Astrocyte (in vitro differentiated cells and primary cell): Measurements from ENCODE around the gene APBB1IP. TPM values are rescaled to one million over a fixed set of nuclear protein-coding genes. Genes with fewer than 3 reads are reported as not detected.

Source experiments
- DNase-seq: peaks from one replicate; pipeline ENCODE4 v3.0.0-alpha.2; 2010; ENCODE audit warnings: low read depth
- FAIRE-seq: peaks from 2 replicates; lab custom pipeline; 2011; peaks lifted over from hg19 to GRCh38; lab: Jason Lieb, UNC
- H2AFZ ChIP-seq: 2 replicates; pipeline ENCODE4 v1.6.0; 2012; ENCODE audit warnings: low read depth, low read length, inconsistent platforms
- H3K27ac ChIP-seq: 2 replicates; pipeline ENCODE4 v1.5.1; 2011; ENCODE audit warnings: low read depth, low read length, inconsistent platforms
- H3K27me3 ChIP-seq: 2 replicates; pipeline ENCODE4 v1.6.0; 2011; ENCODE audit warnings: low read length, inconsistent platforms; ENCODE audit not compliant: insufficient read depth
- H3K36me3 ChIP-seq: 2 replicates; pipeline ENCODE4 v1.5.1; 2011; ENCODE audit warnings: low read length, inconsistent platforms; ENCODE audit not compliant: insufficient read depth
- H3K4me1 ChIP-seq: 2 replicates; pipeline ENCODE4 v1.5.1; 2011; ENCODE audit warnings: low read length, inconsistent platforms; ENCODE audit not compliant: insufficient read depth
- H3K4me2 ChIP-seq: 2 replicates; pipeline ENCODE4 v1.6.0; 2012; ENCODE audit warnings: low read length, inconsistent platforms
- H3K4me3 ChIP-seq: 2 replicates; pipeline ENCODE4 v1.5.1; 2011; ENCODE audit warnings: low read depth, mild to moderate bottlenecking, low read length, inconsistent platforms; ENCODE audit not compliant: insufficient read depth
- H3K79me2 ChIP-seq: 2 replicates; pipeline ENCODE4 v1.6.0; 2012; ENCODE audit warnings: mild to moderate bottlenecking, low read length, inconsistent platforms; ENCODE audit not compliant: insufficient read depth
- H3K9ac ChIP-seq: 2 replicates; pipeline ENCODE4 v1.6.0; 2012; ENCODE audit warnings: mild to moderate bottlenecking, low read length, inconsistent platforms
- H3K9me3 ChIP-seq: 2 replicates; pipeline ENCODE4 v1.5.1; 2012; ENCODE audit warnings: low read depth, mild to moderate bottlenecking, low read length, inconsistent platforms; ENCODE audit not compliant: insufficient read depth
- H4K20me1 ChIP-seq: 2 replicates; pipeline ENCODE4 v1.6.0; 2012; ENCODE audit warnings: low read length, inconsistent platforms; ENCODE audit not compliant: insufficient read depth
- H3K27ac Mint-ChIP-seq: one replicate; pipeline ENCODE4 v1.8.0; 2021; ENCODE audit warnings: mild to moderate bottlenecking, mixed read lengths; ENCODE audit not compliant: unreplicated experiment
- H3K27me3 Mint-ChIP-seq: one replicate; pipeline ENCODE4 v1.8.0; 2021; ENCODE audit warnings: low read depth, mixed read lengths; ENCODE audit not compliant: unreplicated experiment
- H3K36me3 Mint-ChIP-seq: one replicate; pipeline ENCODE4 v1.8.0; 2021; ENCODE audit warnings: low read depth, mixed read lengths; ENCODE audit not compliant: unreplicated experiment
- H3K4me1 Mint-ChIP-seq: one replicate; pipeline ENCODE4 v1.8.0; 2021; ENCODE audit warnings: low read depth, mixed read lengths; ENCODE audit not compliant: unreplicated experiment
- H3K4me3 Mint-ChIP-seq: one replicate; pipeline ENCODE4 v1.8.0; 2021; ENCODE audit warnings: mild to moderate bottlenecking, moderate library complexity, mixed read lengths; ENCODE audit not compliant: unreplicated experiment
- H3K9me3 Mint-ChIP-seq: one replicate; pipeline ENCODE4 v1.8.0; 2021; ENCODE audit warnings: mild to moderate bottlenecking, mixed read lengths; ENCODE audit not compliant: unreplicated experiment
- CTCF ChIP-seq: IDR thresholded peaks from 2 replicates; pipeline ENCODE4 v1.5.1; 2011; ENCODE audit warnings: low read depth, mild to moderate bottlenecking, inconsistent platforms, low read length, moderate library complexity; ENCODE audit not compliant: insufficient read depth
- EZH2 ChIP-seq: IDR thresholded peaks from 2 replicates; pipeline ENCODE4 v1.6.1; 2012; ENCODE audit warnings: mild to moderate bottlenecking, low read length, inconsistent platforms; ENCODE audit not compliant: insufficient read depth
- total RNA-seq: library from RNA; stranded (reverse); gene quantifications from 2 replicates; pipeline ENCODE4 v1.2.1, GENCODE V29; 2021

APBB1IP gene
- total RNA-seq, 1 donor from 2014 or later = 0.23 TPM

- Histone ChIP-seq H3K9me3 (no peaks in the 10 kb centered on the region), H3K27me3 (no peaks in the 10 kb centered on the region), H3K4me3 (no peak overlapping the region), H3K36me3 (no peaks in the 10 kb centered on the region), H3K4me2 (no peak overlapping the region), H2AFZ (no peak overlapping the region), H3K79me2 (no peaks in the 10 kb centered on the region), H3K9ac (no peak overlapping the region), H3K27ac (no peak overlapping the region), H3K4me1 (no peaks in the 10 kb centered on the region), H4K20me1 (no peaks in the 10 kb centered on the region)
- TF ChIP-seq CTCF = no peak
- TF ChIP-seq EZH2 = no peak
- DNase-seq (no peak), FAIRE-seq (no peak)
- Mint-ChIP-seq H3K4me1 (no peaks in the 10 kb centered on the region), H3K9me3 (peaks cover 7% of the 10 kb centered on the region), H3K27ac (no peak overlapping the region), H3K4me3 (no peak overlapping the region), H3K27me3 (no peaks in the 10 kb centered on the region), H3K36me3 (no peaks in the 10 kb centered on the region)
These were observed 68.6 kb downstream of the APBB1IP start for GRCh38 chr10:26506736-26507135.

- H3K9ac ChIP-seq = no peak overlapping the region
- H3K36me3 ChIP-seq = no peaks in the 10 kb centered on the region
- Mint-ChIP-seq H3K27me3 (no peaks in the 10 kb centered on the region), H3K36me3 (no peaks in the 10 kb centered on the region), H3K4me1 (no peaks in the 10 kb centered on the region), H3K27ac (no peak overlapping the region), H3K4me3 (no peak overlapping the region), H3K9me3 (peaks cover 7% of the 10 kb centered on the region)
- no peaks in the 10 kb centered on the region for H4K20me1 ChIP-seq
- no peak overlapping the region for H3K4me2 ChIP-seq
- no peak overlapping the region for H2AFZ ChIP-seq
- H3K27me3 ChIP-seq = no peaks in the 10 kb centered on the region
- no peak overlapping the region for H3K27ac ChIP-seq
- DNase-seq (no peak), FAIRE-seq (no peak)
- no peaks in the 10 kb centered on the region for H3K79me2 ChIP-seq
- no peaks in the 10 kb centered on the region for H3K4me1 ChIP-seq
- TF ChIP-seq EZH2 (no peak), CTCF (no peak)
- no peaks in the 10 kb centered on the region for H3K9me3 ChIP-seq
- H3K4me3 ChIP-seq = no peak overlapping the region
These were observed 69.3 kb downstream of the APBB1IP start for GRCh38 chr10:26507441-26507840.

GRCh38 chr10:26508016-26508415 is 69.9 kb downstream of the APBB1IP start:
- H3K4me3 ChIP-seq = no peak overlapping the region
- no peaks in the 10 kb centered on the region for H3K79me2 ChIP-seq
- no peaks in the 10 kb centered on the region for H3K27me3 ChIP-seq
- H4K20me1 ChIP-seq = no peaks in the 10 kb centered on the region
- Mint-ChIP-seq H3K4me3 (no peak overlapping the region), H3K9me3 (peaks cover 11% of the 10 kb centered on the region), H3K4me1 (no peaks in the 10 kb centered on the region), H3K36me3 (no peaks in the 10 kb centered on the region), H3K27me3 (no peaks in the 10 kb centered on the region), H3K27ac (no peak overlapping the region)
- no peak overlapping the region for H3K27ac ChIP-seq
- FAIRE-seq = no peak
- no peak for DNase-seq
- H3K9me3 ChIP-seq = no peaks in the 10 kb centered on the region
- no peak overlapping the region for H2AFZ ChIP-seq
- no peaks in the 10 kb centered on the region for H3K4me1 ChIP-seq
- no peaks in the 10 kb centered on the region for H3K36me3 ChIP-seq
- no peak overlapping the region for H3K4me2 ChIP-seq
- TF ChIP-seq CTCF (no peak), EZH2 (no peak)
- no peak overlapping the region for H3K9ac ChIP-seq
